OCI-LY7 (cell line): ENCODE measurements around the gene AMPD2. TPM values are rescaled to one million over a fixed set of nuclear protein-coding genes. Genes with fewer than 3 reads are reported as not detected.

ENCODE experiments used
- BruUV-seq: library from RNA; stranded (reverse); fragments of 400-500 nt; replicated peaks from 2 replicates; lab custom pipeline; 2021; lab: Mats Ljungman, UMichigan
- CTCF ChIA-PET: fragments of 300-600 bp; sonication (Branson Sonifier 250); formaldehyde crosslinking; loops from one replicate; lab custom pipeline; 2022; ENCODE audit warnings: antibody characterized with exemption; ENCODE audit not compliant: unreplicated experiment; lab: Charles Lee
- POLR2A ChIA-PET: fragments of 300-600 bp; sonication (Branson Sonifier 250); formaldehyde crosslinking; loops from one replicate; lab custom pipeline; 2022; ENCODE audit warnings: antibody characterized with exemption; lab: Charles Lee
- DNase-seq: peaks from one replicate; pipeline ENCODE4 v3.0.0-alpha.2; 2015; ENCODE audit warnings: low spot score
- H2AFZ ChIP-seq: fragments of 200-600 bp; sonication (generic), shearing (Covaris generic); 2 replicates; pipeline ENCODE4 v1.6.1; 2014; ENCODE audit warnings: mild to moderate bottlenecking, antibody characterized with exemption, low read length, moderate library complexity
- H3K27ac ChIP-seq: fragments of 200-600 bp; sonication (generic); 2 replicates; pipeline ENCODE4 v1.5.1; 2014; ENCODE audit warnings: mixed run types, low read depth, mild to moderate bottlenecking, moderate library complexity, low read length, inconsistent platforms; ENCODE audit not compliant: poor library complexity, severe bottlenecking
- H3K36me3 ChIP-seq: fragments of 200-600 bp; sonication (generic); 2 replicates; pipeline ENCODE4 v1.6.1; 2014; ENCODE audit warnings: mild to moderate bottlenecking, antibody characterized with exemption, low read length, moderate library complexity, mixed read lengths; ENCODE audit not compliant: insufficient read depth
- H3K4me1 ChIP-seq: fragments of 200-600 bp; sonication (generic); 2 replicates; pipeline ENCODE4 v1.5.1; 2014; ENCODE audit warnings: mild to moderate bottlenecking, low read length; ENCODE audit not compliant: insufficient read depth, poor library complexity, severe bottlenecking
- H3K4me2 ChIP-seq: fragments of 200-600 bp; sonication (generic); 2 replicates; pipeline ENCODE4 v1.6.1; 2014; ENCODE audit warnings: mild to moderate bottlenecking, low read length
- H3K4me3 ChIP-seq: fragments of 200-600 bp; sonication (generic); 2 replicates; pipeline ENCODE4 v1.5.1; 2014; ENCODE audit warnings: mild to moderate bottlenecking, low read depth, low read length; ENCODE audit not compliant: poor library complexity, severe bottlenecking
- H3K79me2 ChIP-seq: fragments of 200-600 bp; sonication (generic); 2 replicates; pipeline ENCODE4 v1.6.1; 2016; ENCODE audit warnings: low read depth, mild to moderate bottlenecking, low read length, moderate library complexity, mixed read lengths; ENCODE audit not compliant: insufficient read depth
- H3K9me2 ChIP-seq: fragments of 200-600 bp; sonication (generic); 2 replicates; pipeline ENCODE4 v1.6.1; 2016; ENCODE audit warnings: mild to moderate bottlenecking, low read length, mixed read lengths; ENCODE audit not compliant: insufficient read depth
- H3K9me3 ChIP-seq: fragments of 200-600 bp; sonication (generic); 2 replicates; pipeline ENCODE4 v1.6.1; 2014; ENCODE audit warnings: mild to moderate bottlenecking, mixed run types, low read length, mixed read lengths
- H4K20me1 ChIP-seq: fragments of 200-600 bp; sonication (generic); 2 replicates; pipeline ENCODE4 v1.6.1; 2014; ENCODE audit warnings: mild to moderate bottlenecking, antibody characterized with exemption, low read length, moderate library complexity, mixed read lengths; ENCODE audit not compliant: insufficient read depth
- EZH2phosphoT487 ChIP-seq: fragments of 200-600 bp; sonication (generic); IDR thresholded peaks from 2 replicates; pipeline ENCODE4 v1.6.1; 2018; ENCODE audit warnings: low read depth, borderline replicate concordance, mild to moderate bottlenecking, mixed run types, antibody characterized with exemption, low read length, moderate library complexity, mixed read lengths
- intact Hi-C: fragments of 100-400 bp; cut with micrococcal nuclease; formaldehyde crosslinking; loops from one replicate; pipeline ENCODE4 v1.10.0; 2022; ENCODE audit not compliant: unreplicated experiment
- total RNA-seq, 2 experiments: library from RNA; depleted of rRNA in 1 of 2; stranded (reverse); fragments of >200 nt in 1 of 2; shearing (Covaris generic) in 1 of 2; gene quantifications; 2 replicates each; pipeline ENCODE4 v1.2.3, GENCODE V29; 2014 to 2022
- TF ChIP-seq, protein P1 (sequence below): fragments of 200-600 bp; sonication (generic); conservative IDR thresholded peaks from 2 replicates; pipeline ENCODE4 v1.5.1; 2014; ENCODE audit warnings: mild to moderate bottlenecking, antibody characterized with exemption, low read length, moderate library complexity, mixed read lengths

Gene AMPD2
- total RNA-seq, 2 experiments from 2014 or later: 51.8 to 66.2 TPM

- Histone ChIP-seq H3K79me2 (no peaks in the 10 kb centered on the region), H3K9me2 (no peaks in the 10 kb centered on the region), H3K27ac (no peak overlapping the region), H3K4me1 (peaks cover 15% of the 10 kb centered on the region), H2AFZ (no peak overlapping the region), H3K9me3 (no peaks in the 10 kb centered on the region), H3K36me3 (peaks cover 3% of the 10 kb centered on the region; the same call in 1 of the 2 replicates), H4K20me1 (no peaks in the 10 kb centered on the region), H3K4me3 (no peak overlapping the region), H3K4me2 (no peak overlapping the region)
- TF ChIP-seq, protein P1, sequence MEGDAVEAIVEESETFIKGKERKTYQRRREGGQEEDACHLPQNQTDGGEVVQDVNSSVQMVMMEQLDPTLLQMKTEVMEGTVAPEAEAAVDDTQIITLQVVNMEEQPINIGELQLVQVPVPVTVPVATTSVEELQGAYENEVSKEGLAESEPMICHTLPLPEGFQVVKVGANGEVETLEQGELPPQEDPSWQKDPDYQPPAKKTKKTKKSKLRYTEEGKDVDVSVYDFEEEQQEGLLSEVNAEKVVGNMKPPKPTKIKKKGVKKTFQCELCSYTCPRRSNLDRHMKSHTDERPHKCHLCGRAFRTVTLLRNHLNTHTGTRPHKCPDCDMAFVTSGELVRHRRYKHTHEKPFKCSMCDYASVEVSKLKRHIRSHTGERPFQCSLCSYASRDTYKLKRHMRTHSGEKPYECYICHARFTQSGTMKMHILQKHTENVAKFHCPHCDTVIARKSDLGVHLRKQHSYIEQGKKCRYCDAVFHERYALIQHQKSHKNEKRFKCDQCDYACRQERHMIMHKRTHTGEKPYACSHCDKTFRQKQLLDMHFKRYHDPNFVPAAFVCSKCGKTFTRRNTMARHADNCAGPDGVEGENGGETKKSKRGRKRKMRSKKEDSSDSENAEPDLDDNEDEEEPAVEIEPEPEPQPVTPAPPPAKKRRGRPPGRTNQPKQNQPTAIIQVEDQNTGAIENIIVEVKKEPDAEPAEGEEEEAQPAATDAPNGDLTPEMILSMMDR: no peak
- no peak for TF ChIP-seq EZH2phosphoT487
- no peak for DNase-seq
- ChIA-PET POLR2A (interaction anchor here (0.8 kb wide), 1 partner anchor 88 kb away, joined by 3 read pairs; the partner anchor contains the start of gene GNAI3), CTCF (interaction anchor here (0.9 kb wide), 1 partner anchor 137 kb away, joined by 7 read pairs; no protein-coding TSS in a partner anchor)
- no TSS peak for BruUV-seq
- intact Hi-C loops: no loop called here
Observed at GRCh38 chr1:109636201-109636952, 16.7 kb downstream of the AMPD2 start.

- ChIA-PET POLR2A (interaction anchor here (0.8 kb wide), 1 partner anchor 89 kb away, joined by 3 read pairs; the partner anchor contains the start of gene GNAI3), CTCF (interaction anchor here (0.9 kb wide), 1 partner anchor 136 kb away, joined by 7 read pairs; no protein-coding TSS in a partner anchor)
- TF ChIP-seq, protein P1: no peak
- no peak for TF ChIP-seq EZH2phosphoT487
- intact Hi-C loops: no loop called here
- no peaks in the 10 kb centered on the region for H3K9me2 ChIP-seq
- DNase-seq: no peak
- H4K20me1 ChIP-seq: no peaks in the 10 kb centered on the region
- H3K27ac ChIP-seq: no peak overlapping the region
- H3K9me3 ChIP-seq: no peaks in the 10 kb centered on the region
- H2AFZ ChIP-seq: no peak overlapping the region
- no peaks in the 10 kb centered on the region for H3K79me2 ChIP-seq
- no peak overlapping the region for H3K4me2 ChIP-seq
- BruUV-seq: no TSS peak
- H3K4me1 ChIP-seq: peaks cover 15% of the 10 kb centered on the region
- no peak overlapping the region for H3K4me3 ChIP-seq
- no peaks in the 10 kb centered on the region for H3K36me3 ChIP-seq
Observed at GRCh38 chr1:109637446-109637845, 17.8 kb downstream of the AMPD2 start.
